GM21825 (cell line): Measurements from ENCODE around the gene CCT6A.
A peak's percentile ranks its signal among the peaks of the same experiment; 100 is the strongest.
"Not testable (repeated sequence)": the region's sequence is repeated elsewhere in the genome, so short reads cannot be mapped to it uniquely, and the experiment has no call there.

ENCODE experiments used
- ATAC-seq: cut with Tn5 transposase; IDR thresholded peaks from one replicate; pipeline ENCODE4 v1.9.1; 2021; ENCODE audit warnings: mild to moderate bottlenecking, moderate library complexity; ENCODE audit not compliant: unreplicated experiment

CCT6A gene

DNA sequence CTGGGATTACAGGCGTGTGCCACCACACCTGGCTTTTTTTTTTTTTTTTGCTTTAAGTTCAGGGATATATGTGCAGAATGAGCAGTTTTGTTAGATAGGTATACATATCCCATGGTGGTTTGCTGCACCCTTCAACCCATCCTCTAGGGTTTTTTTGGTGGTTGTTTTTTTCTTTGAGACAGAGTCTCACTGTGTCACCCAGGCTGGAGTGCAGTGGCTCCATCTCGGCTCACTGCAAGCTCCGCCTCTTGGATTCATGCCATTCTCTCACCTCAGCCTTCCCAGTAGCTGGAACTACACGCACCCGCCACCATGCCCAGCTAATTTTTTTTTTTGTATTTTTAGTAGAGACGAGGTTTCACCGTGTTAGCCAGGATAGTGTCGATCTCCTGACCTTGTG, 2.8 kb upstream of the CCT6A start:
- not testable (repeated sequence) for ATAC-seq

DNA sequence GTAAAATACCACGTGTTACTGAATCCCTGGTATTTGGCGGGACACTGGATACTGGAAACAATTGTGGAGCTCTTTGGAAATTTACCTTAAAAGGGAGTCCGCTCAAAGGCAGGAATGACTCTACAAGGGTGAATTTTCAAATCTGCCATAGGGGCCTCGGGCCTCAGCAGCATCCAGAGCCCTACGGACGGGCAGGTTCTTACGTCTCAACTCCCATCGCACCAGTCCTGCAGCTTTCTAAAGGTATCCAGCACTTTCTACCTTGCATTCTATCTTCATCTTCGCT, 569 bp upstream of the CCT6A start:
- ATAC-seq: no peak

- ATAC-seq: no peak
Measured at GRCh38 chr7:56053379-56053778, 1.8 kb downstream of the CCT6A start.

DNA sequence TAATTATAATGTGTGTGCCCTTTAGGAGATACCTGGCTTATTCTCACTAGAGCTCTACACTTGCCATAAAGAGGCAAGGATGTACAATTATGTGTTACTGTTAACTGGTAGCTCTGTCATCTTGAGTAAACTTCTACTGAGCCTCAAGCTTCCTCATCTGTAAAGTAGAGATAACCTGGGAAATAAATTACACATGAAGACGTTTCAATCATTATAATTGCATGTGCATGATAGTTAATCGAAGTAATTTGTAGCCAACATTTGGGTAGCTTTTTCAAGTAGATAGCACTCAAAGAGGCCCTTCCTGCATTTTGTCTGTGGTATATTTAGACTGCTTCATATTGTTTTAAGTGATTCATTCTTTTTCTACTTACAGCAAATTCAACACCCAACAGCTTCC, 2.4 kb downstream of the CCT6A start:
- ATAC-seq: no peak

DNA sequence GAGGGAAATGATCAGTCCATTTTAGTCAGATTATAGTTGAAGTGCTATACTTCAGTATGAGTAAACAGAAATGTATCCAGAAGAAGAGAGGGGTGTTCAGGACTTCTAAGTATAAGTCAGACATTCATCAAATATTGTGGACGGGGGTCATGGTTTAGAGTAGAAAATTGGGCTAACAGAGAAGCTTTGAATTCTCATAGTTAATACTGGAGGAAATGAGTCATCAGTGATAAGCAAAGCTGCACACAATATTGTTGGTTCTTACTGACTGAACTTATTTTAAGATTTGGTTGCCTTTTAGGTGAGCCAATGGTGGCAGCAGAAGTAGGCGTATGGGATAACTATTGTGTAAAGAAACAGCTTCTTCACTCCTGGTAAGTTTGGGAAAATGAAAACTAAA, 10.8 kb downstream of the CCT6A start:
- no peak for ATAC-seq

- no peak for ATAC-seq
Measured at GRCh38 chr7:56063500-56063881, 11.9 kb downstream of the CCT6A start.

GRCh38 chr7:56063882-56064625, 12.5 kb downstream of the CCT6A start, which contains the start of gene SUMF2:
SUMF2 (plus strand) TSS chr7:56064286; CDS start chr7:56064312, 26 bp downstream.
- peak; percentile 85 for ATAC-seq

GRCh38 chr7:56066376-56066775, 14.8 kb downstream of the CCT6A start:
- ATAC-seq: not testable (repeated sequence)

DNA sequence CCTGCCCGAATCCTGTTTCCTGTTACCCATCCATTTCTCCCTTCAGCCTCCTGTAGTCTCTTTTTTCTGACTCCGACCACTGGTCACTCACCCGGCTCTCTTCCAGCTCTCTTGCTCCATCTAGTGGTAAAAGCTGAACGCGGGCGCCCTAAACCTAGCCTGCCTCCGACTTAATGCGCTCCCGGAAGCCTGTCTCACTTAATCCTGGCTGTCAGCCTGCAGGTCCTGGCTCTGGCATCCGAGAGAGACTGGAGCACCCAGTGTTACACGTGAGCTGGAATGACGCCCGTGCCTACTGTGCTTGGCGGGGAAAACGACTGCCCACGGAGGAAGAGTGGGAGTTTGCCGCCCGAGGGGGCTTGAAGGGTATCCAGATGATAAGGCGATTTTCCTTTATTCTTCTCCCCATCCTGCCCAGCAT, 22.8 kb downstream of the CCT6A start:
- peak; percentile 90 for ATAC-seq

GRCh38 chr7:56077681-56078080, 26.1 kb downstream of the CCT6A start:
- ATAC-seq: no peak

DNA sequence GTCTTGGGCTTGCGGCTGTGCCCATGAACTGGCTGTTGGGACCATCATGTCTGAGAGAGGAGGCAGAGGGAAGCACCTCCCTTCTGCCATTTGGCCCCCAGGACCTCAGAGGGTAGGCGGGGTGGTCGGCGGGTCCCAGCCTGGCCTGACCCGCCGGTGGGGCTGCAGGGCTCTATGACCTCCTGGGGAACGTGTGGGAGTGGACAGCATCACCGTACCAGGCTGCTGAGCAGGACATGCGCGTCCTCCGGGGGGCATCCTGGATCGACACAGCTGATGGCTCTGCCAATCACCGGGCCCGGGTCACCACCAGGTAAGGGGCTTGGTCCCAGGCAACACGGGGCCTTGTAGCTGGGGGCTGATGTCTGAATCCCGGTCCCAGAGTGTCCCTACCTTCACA, 26.6 kb downstream of the CCT6A start:
- ATAC-seq: no peak

DNA sequence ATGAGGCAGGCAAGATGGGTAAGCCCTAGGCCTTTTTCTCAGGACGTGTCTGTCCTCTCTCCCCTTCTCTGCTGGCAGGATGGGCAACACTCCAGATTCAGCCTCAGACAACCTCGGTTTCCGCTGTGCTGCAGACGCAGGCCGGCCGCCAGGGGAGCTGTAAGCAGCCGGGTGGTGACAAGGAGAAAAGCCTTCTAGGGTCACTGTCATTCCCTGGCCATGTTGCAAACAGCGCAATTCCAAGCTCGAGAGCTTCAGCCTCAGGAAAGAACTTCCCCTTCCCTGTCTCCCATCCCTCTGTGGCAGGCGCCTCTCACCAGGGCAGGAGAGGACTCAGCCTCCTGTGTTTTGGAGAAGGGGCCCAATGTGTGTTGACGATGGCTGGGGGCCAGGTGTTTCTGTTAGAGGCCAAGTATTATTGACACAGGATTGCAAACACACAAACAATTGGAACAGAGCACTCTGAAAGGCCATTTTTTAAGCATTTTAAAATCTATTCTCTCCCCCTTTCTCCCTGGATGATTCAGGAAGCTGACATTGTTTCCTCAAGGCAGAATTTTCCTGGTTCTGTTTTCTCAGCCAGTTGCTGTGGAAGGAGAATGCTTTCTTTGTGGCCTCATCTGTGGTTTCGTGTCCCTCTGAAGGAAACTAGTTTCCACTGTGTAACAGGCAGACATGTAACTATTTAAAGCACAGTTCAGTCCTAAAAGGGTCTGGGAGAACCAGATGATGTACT, 28.1 kb downstream of the CCT6A start:
- ATAC-seq: no peak

DNA sequence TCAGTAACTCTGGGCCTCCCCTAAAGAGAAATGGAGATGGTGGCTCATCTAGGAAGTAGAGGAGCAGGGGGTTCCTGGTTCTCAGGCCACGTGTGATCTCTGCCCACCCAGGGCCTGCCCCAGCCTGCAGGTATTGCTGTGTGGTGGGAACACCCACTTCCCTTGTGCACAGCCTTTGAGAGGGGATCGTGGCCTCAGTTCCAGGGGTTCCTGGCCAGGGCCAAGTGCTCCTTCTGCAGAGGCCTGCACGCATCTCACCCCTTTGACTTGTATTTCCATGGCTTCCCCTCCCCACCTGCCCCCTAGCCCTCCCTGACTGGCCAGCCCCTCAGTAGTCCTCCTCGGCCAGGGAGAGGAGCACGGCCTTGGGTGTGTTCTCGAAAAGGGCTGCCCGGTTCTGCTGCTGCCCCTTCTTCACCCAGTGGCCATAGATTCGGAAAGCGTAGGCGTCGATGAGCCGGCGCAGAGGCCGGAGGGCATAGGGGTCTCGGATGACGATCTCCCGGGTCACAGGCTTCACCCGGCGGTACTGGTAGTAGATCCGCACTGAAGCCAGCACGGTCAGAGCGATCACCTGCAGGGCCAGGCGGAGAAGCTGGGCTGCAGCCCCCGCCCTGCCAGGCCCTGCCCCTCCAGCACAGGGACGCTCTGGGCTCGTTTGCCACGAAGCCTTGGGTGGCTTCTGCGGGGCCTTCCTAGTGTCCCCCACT, 29.3 kb downstream of the CCT6A start:
- not testable (repeated sequence) for ATAC-seq

DNA sequence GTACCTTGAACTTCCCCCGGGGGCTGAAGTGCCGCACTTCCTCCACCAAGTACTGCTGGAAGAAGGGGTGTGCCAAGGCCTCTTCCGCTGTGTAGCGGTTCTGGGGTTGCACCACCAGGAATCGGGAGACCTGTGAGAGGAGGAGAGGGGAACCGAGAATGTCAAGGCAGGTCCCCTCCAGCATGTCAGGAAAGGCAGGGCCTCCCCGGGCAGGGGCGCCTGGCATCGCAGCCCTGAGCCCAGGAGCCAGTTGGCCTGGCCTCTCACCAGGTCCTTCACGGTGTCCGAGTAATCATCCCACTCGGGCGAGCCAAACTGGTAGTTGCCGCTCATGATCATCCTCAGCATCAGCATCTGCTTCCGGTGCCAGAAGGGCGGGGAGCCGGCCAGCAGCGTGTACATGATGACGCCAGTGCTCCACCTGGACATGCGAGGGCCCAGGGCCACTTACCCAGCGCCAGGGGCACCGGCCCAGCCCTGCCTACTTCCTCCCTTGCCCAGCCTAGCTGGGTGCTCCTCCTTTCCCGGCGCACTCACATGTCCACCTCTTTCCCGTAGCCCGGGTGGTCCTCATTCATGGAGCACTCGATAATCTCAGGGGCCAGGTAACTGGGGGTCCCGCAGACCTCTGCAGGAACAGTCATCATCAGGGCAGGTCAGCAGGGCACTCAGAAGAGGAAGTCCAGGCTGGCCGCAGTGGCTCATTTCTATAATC, 30.2 kb downstream of the CCT6A start:
- ATAC-seq: no peak

- ATAC-seq: no peak
Measured at GRCh38 chr7:56083150-56083785, 31.7 kb downstream of the CCT6A start.

DNA sequence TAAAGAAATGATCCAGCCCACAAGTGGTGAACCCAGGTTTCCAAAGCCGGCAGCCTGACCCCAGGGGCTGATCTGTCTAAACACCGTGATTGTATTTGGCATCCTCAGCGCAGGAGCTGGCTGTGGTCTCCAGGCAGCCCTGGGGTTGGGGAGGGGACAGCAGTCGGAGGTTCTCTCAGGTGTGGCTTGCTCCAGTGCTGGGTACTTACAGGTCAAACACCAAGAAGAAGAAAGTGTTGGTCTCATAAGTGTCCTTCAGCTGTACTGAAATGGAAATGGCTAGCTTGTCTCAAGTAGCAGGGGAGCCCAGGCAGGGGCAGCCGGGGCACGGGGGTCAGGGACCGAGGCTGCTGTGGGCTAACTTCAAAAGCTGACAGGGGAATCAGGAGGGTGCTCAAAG, 35.2 kb downstream of the CCT6A start:
- no peak for ATAC-seq

DNA sequence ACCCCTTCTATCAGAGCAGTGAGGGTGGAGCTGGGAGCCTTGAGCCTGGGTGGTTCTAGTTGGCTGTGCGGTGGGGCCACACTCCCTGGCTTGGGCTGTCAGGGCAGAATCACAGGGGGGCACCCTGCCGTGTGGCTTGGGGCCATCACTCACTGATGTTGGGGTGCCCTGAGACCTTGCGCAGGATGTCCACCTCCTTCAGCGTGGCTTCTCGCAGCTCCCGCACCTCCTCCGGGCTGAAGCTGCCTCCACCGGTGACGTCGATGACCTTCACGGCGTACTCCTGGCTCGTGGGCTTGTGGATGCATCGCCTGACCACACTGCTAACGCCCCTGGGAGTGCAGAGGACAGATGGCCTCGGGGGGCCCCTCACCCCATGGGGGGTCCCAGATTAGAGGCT, 35.9 kb downstream of the CCT6A start:
- no peak for ATAC-seq

- no peak for ATAC-seq
Measured at GRCh38 chr7:56091591-56091990, 40.0 kb downstream of the CCT6A start.

- not testable (repeated sequence) for ATAC-seq
Measured at GRCh38 chr7:56092388-56092787, 40.8 kb downstream of the CCT6A start.

- no peak for ATAC-seq
Measured at GRCh38 chr7:56092789-56093531, 41.4 kb downstream of the CCT6A start, which contains the start of gene PHKG1. PHKG1 (minus strand) TSS chr7:56092952; CDS start chr7:56088941, 4,011 bp downstream.
